ENCODE measurements around the gene PLEKHG3. TPM values are rescaled to one million over a fixed set of nuclear protein-coding genes. Genes with fewer than 3 reads are reported as not detected.

PLEKHG3 gene
- total and polyA plus RNA-seq, 2 experiments from 2014 or later, result 23.0 to 83.1 TPM

DNA sequence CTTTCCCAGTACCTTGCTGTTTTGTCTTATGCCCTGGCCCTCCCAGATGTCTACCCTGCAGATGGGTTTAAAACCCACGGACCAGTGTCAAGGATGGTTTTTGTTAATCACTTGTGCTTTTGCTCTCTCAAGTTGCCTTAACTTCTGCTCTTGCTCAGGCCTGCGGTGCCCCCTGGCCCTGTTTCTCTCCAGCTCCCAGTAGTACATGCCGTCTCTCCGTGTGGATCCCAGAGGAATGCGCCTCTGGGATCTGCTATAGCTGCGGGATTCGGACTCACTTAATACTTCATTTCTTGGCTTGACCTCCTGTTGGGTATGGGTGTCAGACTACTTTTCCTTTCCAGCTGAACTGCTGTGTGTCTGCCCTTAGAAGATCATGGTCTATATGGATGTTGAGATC is 14.5 kb downstream of the PLEKHG3 start:
- Mint-ChIP-seq H3K4me3 (peak overlapping the region; percentile 32; the same call in 1 of the 3 replicates), H3K4me1 (peaks cover 90% of the 10 kb centered on the region), H3K36me3 (ENCODE audit: low read depth) (peaks cover 37% of the 10 kb centered on the region), H3K27me3 (ENCODE audit: insufficient read depth, low read depth, poor library complexity) (peaks cover 21% of the 10 kb centered on the region), H3K9me3 (peaks cover 10% of the 10 kb centered on the region), H3K27ac (peak overlapping the region; percentile 19; the same call in 1 of the 2 replicates)
- Histone ChIP-seq H3K36me3 (ENCODE audit: insufficient read depth) (peaks cover 5% of the 10 kb centered on the region; the same call in 1 of the 2 replicates), H3K4me2 (peak overlapping the region; percentile 70), H3K27me3 (ENCODE audit: insufficient read depth) (peaks cover 3% of the 10 kb centered on the region; the same call in 1 of the 2 replicates), H3K27ac (ENCODE audit: low read depth) (peak overlapping the region; percentile 2; the same call in 1 of the 2 replicates), H3K4me3 (peak overlapping the region; percentile 52; the same call in 1 of the 2 replicates), H4K20me1 (replicated peaks; ENCODE audit: insufficient read depth) (peaks cover 27% of the 10 kb centered on the region), H3K4me1 (ENCODE audit: insufficient read depth) (peaks cover 87% of the 10 kb centered on the region), H2AFZ (no peak overlapping the region), H3K9me2 (ENCODE audit: insufficient read depth) (no peaks in the 10 kb centered on the region), H3F3A (replicated peaks; ENCODE audit: low read depth) (peaks cover 31% of the 10 kb centered on the region), H3K79me2 (replicated peaks; ENCODE audit: insufficient read depth) (peaks cover 89% of the 10 kb centered on the region)
- ATAC-seq (no peak), DNase-seq (ENCODE audit: low spot score) (no peak)
- TF ChIP-seq ZNF331 (CRISPR knock-in tag; IDR thresholded peaks at IDR 0.05; ENCODE audit: low read depth), result no peak
- TF ChIP-seq, protein P1, sequence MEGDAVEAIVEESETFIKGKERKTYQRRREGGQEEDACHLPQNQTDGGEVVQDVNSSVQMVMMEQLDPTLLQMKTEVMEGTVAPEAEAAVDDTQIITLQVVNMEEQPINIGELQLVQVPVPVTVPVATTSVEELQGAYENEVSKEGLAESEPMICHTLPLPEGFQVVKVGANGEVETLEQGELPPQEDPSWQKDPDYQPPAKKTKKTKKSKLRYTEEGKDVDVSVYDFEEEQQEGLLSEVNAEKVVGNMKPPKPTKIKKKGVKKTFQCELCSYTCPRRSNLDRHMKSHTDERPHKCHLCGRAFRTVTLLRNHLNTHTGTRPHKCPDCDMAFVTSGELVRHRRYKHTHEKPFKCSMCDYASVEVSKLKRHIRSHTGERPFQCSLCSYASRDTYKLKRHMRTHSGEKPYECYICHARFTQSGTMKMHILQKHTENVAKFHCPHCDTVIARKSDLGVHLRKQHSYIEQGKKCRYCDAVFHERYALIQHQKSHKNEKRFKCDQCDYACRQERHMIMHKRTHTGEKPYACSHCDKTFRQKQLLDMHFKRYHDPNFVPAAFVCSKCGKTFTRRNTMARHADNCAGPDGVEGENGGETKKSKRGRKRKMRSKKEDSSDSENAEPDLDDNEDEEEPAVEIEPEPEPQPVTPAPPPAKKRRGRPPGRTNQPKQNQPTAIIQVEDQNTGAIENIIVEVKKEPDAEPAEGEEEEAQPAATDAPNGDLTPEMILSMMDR (conservative IDR thresholded peaks at IDR 0.05; ENCODE audit: low read depth in 2 of 2), result peak in 1 of 2 experiments; percentile 33; a peak in 2 of 4 replicates

DNA sequence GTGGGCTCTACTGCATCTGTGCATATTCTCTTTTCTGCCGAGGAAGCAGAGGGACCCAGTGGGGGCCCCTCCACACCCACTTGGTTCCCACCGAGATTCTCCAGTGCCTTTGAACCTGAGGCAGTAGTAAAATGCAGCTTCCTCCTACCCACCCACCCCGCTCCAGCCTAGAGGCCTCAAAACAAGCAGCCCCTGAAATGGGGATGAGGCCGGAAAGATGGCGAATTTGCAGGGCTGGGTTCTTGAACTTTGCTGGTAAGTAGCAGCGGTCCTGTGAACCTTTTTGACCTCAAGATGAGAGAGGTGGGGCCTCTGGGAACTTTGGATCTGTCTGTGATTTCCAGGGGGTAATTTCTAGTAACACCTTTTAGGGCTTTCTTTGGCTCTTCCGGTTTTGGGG is 15.4 kb downstream of the PLEKHG3 start:
- peaks cover 89% of the 10 kb centered on the region for H3K79me2 ChIP-seq (replicated peaks; ENCODE audit: insufficient read depth)
- no peak for TF ChIP-seq JUNB (IDR thresholded peaks at IDR 0.05; ENCODE audit: unreplicated experiment)
- no peak for TF ChIP-seq CREB1 (CRISPR knock-in tag; IDR thresholded peaks at IDR 0.05; ENCODE audit: low read depth)
- no peak for TF ChIP-seq POLR2AphosphoS5 (IDR thresholded peaks at IDR 0.05; ENCODE audit: low read depth)
- TF ChIP-seq EZH2 (IDR thresholded peaks at IDR 0.05; ENCODE audit: low read depth, unreplicated experiment), result no peak
- TF ChIP-seq, protein P2, sequence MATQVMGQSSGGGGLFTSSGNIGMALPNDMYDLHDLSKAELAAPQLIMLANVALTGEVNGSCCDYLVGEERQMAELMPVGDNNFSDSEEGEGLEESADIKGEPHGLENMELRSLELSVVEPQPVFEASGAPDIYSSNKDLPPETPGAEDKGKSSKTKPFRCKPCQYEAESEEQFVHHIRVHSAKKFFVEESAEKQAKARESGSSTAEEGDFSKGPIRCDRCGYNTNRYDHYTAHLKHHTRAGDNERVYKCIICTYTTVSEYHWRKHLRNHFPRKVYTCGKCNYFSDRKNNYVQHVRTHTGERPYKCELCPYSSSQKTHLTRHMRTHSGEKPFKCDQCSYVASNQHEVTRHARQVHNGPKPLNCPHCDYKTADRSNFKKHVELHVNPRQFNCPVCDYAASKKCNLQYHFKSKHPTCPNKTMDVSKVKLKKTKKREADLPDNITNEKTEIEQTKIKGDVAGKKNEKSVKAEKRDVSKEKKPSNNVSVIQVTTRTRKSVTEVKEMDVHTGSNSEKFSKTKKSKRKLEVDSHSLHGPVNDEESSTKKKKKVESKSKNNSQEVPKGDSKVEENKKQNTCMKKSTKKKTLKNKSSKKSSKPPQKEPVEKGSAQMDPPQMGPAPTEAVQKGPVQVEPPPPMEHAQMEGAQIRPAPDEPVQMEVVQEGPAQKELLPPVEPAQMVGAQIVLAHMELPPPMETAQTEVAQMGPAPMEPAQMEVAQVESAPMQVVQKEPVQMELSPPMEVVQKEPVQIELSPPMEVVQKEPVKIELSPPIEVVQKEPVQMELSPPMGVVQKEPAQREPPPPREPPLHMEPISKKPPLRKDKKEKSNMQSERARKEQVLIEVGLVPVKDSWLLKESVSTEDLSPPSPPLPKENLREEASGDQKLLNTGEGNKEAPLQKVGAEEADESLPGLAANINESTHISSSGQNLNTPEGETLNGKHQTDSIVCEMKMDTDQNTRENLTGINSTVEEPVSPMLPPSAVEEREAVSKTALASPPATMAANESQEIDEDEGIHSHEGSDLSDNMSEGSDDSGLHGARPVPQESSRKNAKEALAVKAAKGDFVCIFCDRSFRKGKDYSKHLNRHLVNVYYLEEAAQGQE (IDR thresholded peaks at IDR 0.05; ENCODE audit: unreplicated experiment), result no peak
- no peak for TF ChIP-seq ZNF331 (CRISPR knock-in tag; IDR thresholded peaks at IDR 0.05; ENCODE audit: low read depth)
- TF ChIP-seq, protein P1 (conservative IDR thresholded peaks at IDR 0.05; ENCODE audit: low read depth in 2 of 2), result no peak
- no peak for TF ChIP-seq STAT1 (IDR thresholded peaks at IDR 0.05; ENCODE audit: unreplicated experiment)

More for the DNA sequence above, 15.4 kb downstream of the PLEKHG3 start:
- H3K4me2 ChIP-seq, result peak overlapping the region; percentile 70
- H3F3A ChIP-seq (replicated peaks; ENCODE audit: low read depth), result peaks cover 26% of the 10 kb centered on the region
- Mint-ChIP-seq H3K36me3 (ENCODE audit: low read depth) (peaks cover 32% of the 10 kb centered on the region), H3K27me3 (ENCODE audit: insufficient read depth, low read depth, poor library complexity) (peaks cover 22% of the 10 kb centered on the region), H3K9me3 (peaks cover 1% of the 10 kb centered on the region; the same call in 2 of the 3 replicates), H3K4me1 (peaks cover 91% of the 10 kb centered on the region), H3K4me3 (peak overlapping the region; percentile 10; the same call in 2 of the 3 replicates), H3K27ac (no peak overlapping the region)
- H3K36me3 ChIP-seq (ENCODE audit: insufficient read depth), result peaks cover 4% of the 10 kb centered on the region; the same call in 1 of the 2 replicates
- H4K20me1 ChIP-seq (replicated peaks; ENCODE audit: insufficient read depth), result peaks cover 32% of the 10 kb centered on the region
- peaks cover 84% of the 10 kb centered on the region for H3K4me1 ChIP-seq (ENCODE audit: insufficient read depth)
- no peaks in the 10 kb centered on the region for H3K27me3 ChIP-seq (ENCODE audit: insufficient read depth)
- no peaks in the 10 kb centered on the region for H3K9me2 ChIP-seq (ENCODE audit: insufficient read depth)
- H2AFZ ChIP-seq, result no peak overlapping the region
- no peak for ATAC-seq
- no peak for DNase-seq (ENCODE audit: low spot score)
- 0 out of 2 replicates have a peak overlapping the region, but pooled peaks have one; percentile 18 for H3K4me3 ChIP-seq
- H3K27ac ChIP-seq (ENCODE audit: low read depth), result no peak overlapping the region
